Nephron (organoid): ENCODE measurements around the gene WDR7.

Experiments
- H3K27ac Mint-ChIP-seq, 3 experiments: 2 replicates each; pipeline ENCODE4 v1.8.0; 2020; ENCODE audit warnings: mixed read lengths in 3 of 3, mild to moderate bottlenecking in 2 of 3, moderate library complexity in 1 of 3
- H3K27me3 Mint-ChIP-seq: 2 replicates; pipeline ENCODE4 v1.8.0; 2021; ENCODE audit warnings: low read depth, mild to moderate bottlenecking, moderate library complexity, mixed read lengths
- H3K36me3 Mint-ChIP-seq: 2 replicates; pipeline ENCODE4 v1.8.0; 2020; ENCODE audit warnings: low read depth, mixed read lengths
- H3K4me1 Mint-ChIP-seq: 2 replicates; pipeline ENCODE4 v1.8.0; 2020; ENCODE audit warnings: mixed read lengths
- H3K4me3 Mint-ChIP-seq, 3 experiments: 2 replicates each; pipeline ENCODE4 v1.8.0; 2020; ENCODE audit warnings: mild to moderate bottlenecking in 3 of 3, mixed read lengths in 3 of 3, moderate library complexity in 2 of 3
- H3K9me3 Mint-ChIP-seq: 2 replicates; pipeline ENCODE4 v1.8.0; 2020; ENCODE audit warnings: mixed read lengths
- CTCF ChIP-seq, 3 experiments: fragments of 200-600 bp; sonication (generic); IDR thresholded peaks; one replicate each; pipeline ENCODE4 v1.5.0; 2021; ENCODE audit warnings: antibody characterized with exemption in 3 of 3; ENCODE audit not compliant: unreplicated experiment in 3 of 3

WDR7 gene

GRCh38 chr18:56696966-56697365 is 45.8 kb downstream of the WDR7 start:
- Mint-ChIP-seq H3K27me3 (no peaks in the 10 kb centered on the region), H3K27ac (no peak overlapping the region), H3K4me1 (no peaks in the 10 kb centered on the region), H3K9me3 (no peaks in the 10 kb centered on the region), H3K4me3 (no peak overlapping the region), H3K36me3 (peaks cover 8% of the 10 kb centered on the region)
- TF ChIP-seq CTCF (IDR thresholded peaks at IDR 0.05; ENCODE audit: unreplicated experiment in 3 of 3) = no peak

GRCh38 chr18:56702946-56703345 is 51.8 kb downstream of the WDR7 start:
- H3K4me1 Mint-ChIP-seq = no peaks in the 10 kb centered on the region
- H3K27me3 Mint-ChIP-seq = no peaks in the 10 kb centered on the region
- no peaks in the 10 kb centered on the region for H3K36me3 Mint-ChIP-seq
- no peak overlapping the region for H3K4me3 Mint-ChIP-seq
- no peaks in the 10 kb centered on the region for H3K9me3 Mint-ChIP-seq
- no peak overlapping the region for H3K27ac Mint-ChIP-seq
- peak; percentile 32 to 53 (median 36) for TF ChIP-seq CTCF (IDR thresholded peaks at IDR 0.05; ENCODE audit: unreplicated experiment in 3 of 3)

- Mint-ChIP-seq H3K9me3 (no peaks in the 10 kb centered on the region), H3K36me3 (no peaks in the 10 kb centered on the region), H3K27me3 (no peaks in the 10 kb centered on the region), H3K4me3 (no peak overlapping the region), H3K4me1 (no peaks in the 10 kb centered on the region), H3K27ac (no peak overlapping the region)
- TF ChIP-seq CTCF (IDR thresholded peaks at IDR 0.05; ENCODE audit: unreplicated experiment in 3 of 3) = no peak
Measured at GRCh38 chr18:56709463-56709862, 58.3 kb downstream of the WDR7 start.

- H3K9me3 Mint-ChIP-seq = no peaks in the 10 kb centered on the region
- H3K36me3 Mint-ChIP-seq = no peaks in the 10 kb centered on the region
- H3K4me1 Mint-ChIP-seq = no peaks in the 10 kb centered on the region
- H3K27me3 Mint-ChIP-seq = no peaks in the 10 kb centered on the region
- H3K27ac Mint-ChIP-seq = no peak overlapping the region
- TF ChIP-seq CTCF (IDR thresholded peaks at IDR 0.05; ENCODE audit: unreplicated experiment in 3 of 3) = no peak
- no peak overlapping the region for H3K4me3 Mint-ChIP-seq
Measured at GRCh38 chr18:56711708-56712445, 60.7 kb downstream of the WDR7 start.

- Mint-ChIP-seq H3K36me3 (no peaks in the 10 kb centered on the region), H3K4me1 (no peaks in the 10 kb centered on the region), H3K27ac (no peak overlapping the region), H3K9me3 (no peaks in the 10 kb centered on the region), H3K27me3 (no peaks in the 10 kb centered on the region), H3K4me3 (no peak overlapping the region)
- TF ChIP-seq CTCF (IDR thresholded peaks at IDR 0.05; ENCODE audit: unreplicated experiment in 3 of 3) = no peak
Measured at GRCh38 chr18:56712761-56713160, 61.6 kb downstream of the WDR7 start.

GRCh38 chr18:56715121-56715520 is 64.0 kb downstream of the WDR7 start:
- H3K4me3 Mint-ChIP-seq = no peak overlapping the region
- no peak for TF ChIP-seq CTCF (IDR thresholded peaks at IDR 0.05; ENCODE audit: unreplicated experiment in 3 of 3)
- H3K27ac Mint-ChIP-seq = no peak overlapping the region
- H3K4me1 Mint-ChIP-seq = no peaks in the 10 kb centered on the region
- H3K36me3 Mint-ChIP-seq = peaks cover 8% of the 10 kb centered on the region
- H3K9me3 Mint-ChIP-seq = no peaks in the 10 kb centered on the region
- no peaks in the 10 kb centered on the region for H3K27me3 Mint-ChIP-seq
